Smooth muscle cell (in vitro differentiated cells): ENCODE results near the gene XRCC4. TPM values are rescaled to one million over a fixed set of nuclear protein-coding genes. Genes with fewer than 3 reads are reported as not detected.

Experiments
- DNase-seq: peaks from one replicate; lab custom pipeline; 2025; ENCODE audit not compliant: unreplicated experiment; lab: John Stamatoyannopoulos, UW
- H2AFZ ChIP-seq: fragments of 200-600 bp; sonication (generic); 2 replicates; pipeline ENCODE4 v1.6.0; 2016; ENCODE audit warnings: antibody characterized with exemption, low read depth, mild to moderate bottlenecking
- H3F3A ChIP-seq: fragments of 200-600 bp; sonication (generic); 2 replicates; pipeline ENCODE4 v1.6.0; 2017; ENCODE audit warnings: antibody characterized with exemption, low read depth
- H3K27ac ChIP-seq: fragments of 200-600 bp; sonication (generic); 2 replicates; pipeline ENCODE4 v1.5.1; 2016; ENCODE audit warnings: low read depth, mild to moderate bottlenecking
- H3K27me3 ChIP-seq: fragments of 200-600 bp; sonication (generic); 2 replicates; pipeline ENCODE4 v1.6.1; 2016; ENCODE audit warnings: low read depth, mild to moderate bottlenecking
- H3K36me3 ChIP-seq: fragments of 200-600 bp; sonication (generic); 2 replicates; pipeline ENCODE4 v1.5.1; 2016; ENCODE audit warnings: low read depth
- H3K4me1 ChIP-seq: fragments of 200-600 bp; sonication (generic); 2 replicates; pipeline ENCODE4 v1.5.1; 2016; ENCODE audit warnings: low read depth
- H3K4me2 ChIP-seq: fragments of 200-600 bp; sonication (generic); 2 replicates; pipeline ENCODE4 v1.6.0; 2016; ENCODE audit warnings: mild to moderate bottlenecking
- H3K4me3 ChIP-seq: fragments of 200-600 bp; sonication (generic); 2 replicates; pipeline ENCODE4 v1.5.1; 2016; ENCODE audit warnings: mild to moderate bottlenecking
- H3K79me2 ChIP-seq: fragments of 200-600 bp; sonication (generic); 2 replicates; pipeline ENCODE4 v1.6.0; 2016; ENCODE audit warnings: low read depth, mild to moderate bottlenecking
- H3K9ac ChIP-seq: fragments of 200-600 bp; sonication (generic); 2 replicates; pipeline ENCODE4 v1.6.0; 2016; ENCODE audit warnings: low read depth
- H3K9me3 ChIP-seq: fragments of 200-600 bp; sonication (generic); replicated peaks from 2 replicates; pipeline ENCODE4 v1.5.1; 2016; ENCODE audit warnings: low read depth
- H4K20me1 ChIP-seq: fragments of 200-600 bp; sonication (generic); 2 replicates; pipeline ENCODE4 v1.6.0; 2016; ENCODE audit warnings: low read depth
- WGBS: methylation state at CpG from one replicate; pipeline ENCODE4 v1.1.7; 2016; ENCODE audit warnings: low lambda C conversion rate; 5-methylcytosine and 5-hydroxymethylcytosine counted together
- polyA plus RNA-seq: library from polyadenylated mRNA; unstranded; fragments of >200 nt; fragmentation: Nextera tagmentation; extraction: Ambion mirVana; gene quantifications from 2 replicates; pipeline ENCODE4 v1.2.1, GENCODE V29; 2016
- total RNA-seq: library from RNA; depleted of rRNA; stranded (reverse); fragments of >200 nt; gene quantifications from 2 replicates; pipeline ENCODE4 v1.2.3, GENCODE V29; 2014
- TF ChIP-seq, protein P1 (sequence below): fragments of 200-600 bp; sonication (generic); IDR thresholded peaks from 2 replicates; pipeline ENCODE4 v1.5.1; 2017; ENCODE audit warnings: borderline replicate concordance, mild to moderate bottlenecking, antibody characterized with exemption; ENCODE audit not compliant: insufficient read depth, poor library complexity, severe bottlenecking

Gene XRCC4
- total and polyA plus RNA-seq, 2 experiments from 2014 or later: 98.1 to 110 TPM

DNA sequence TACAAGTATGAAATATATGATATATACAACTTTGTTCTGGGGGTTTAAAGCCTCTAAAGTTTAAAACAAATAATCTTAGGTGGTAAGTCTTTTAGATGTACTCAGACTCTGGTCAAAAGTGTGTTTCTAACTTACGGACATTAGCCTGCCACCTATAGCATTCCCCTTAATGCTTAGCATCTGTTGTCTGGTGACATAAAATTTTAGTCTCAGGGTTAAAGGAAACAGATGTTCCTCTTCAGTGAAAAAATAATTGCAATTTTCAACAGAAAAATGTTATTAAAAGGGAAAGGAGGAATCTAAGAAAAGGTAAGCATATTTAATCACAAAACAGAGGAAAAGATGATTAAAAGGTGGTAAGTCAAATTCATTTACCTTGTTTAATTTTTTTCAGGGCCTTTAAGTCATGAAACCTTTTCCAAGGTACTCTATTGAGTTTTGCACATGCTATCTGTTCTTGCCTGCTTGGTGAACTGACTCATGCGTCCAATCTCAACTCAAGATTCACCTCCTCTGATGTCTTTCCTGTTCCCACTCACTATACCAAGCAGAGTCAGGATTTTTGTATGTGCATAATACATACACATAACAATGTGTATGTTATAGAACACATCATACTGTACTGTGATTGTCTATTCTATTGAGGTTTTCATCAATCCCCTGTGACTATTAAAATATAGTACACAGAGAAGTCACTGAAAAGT, 8.1 kb upstream of the XRCC4 start:
- peak overlapping the region; percentile 43 for H3K27ac ChIP-seq
- no peak overlapping the region for H2AFZ ChIP-seq
- TF ChIP-seq, protein P1, sequence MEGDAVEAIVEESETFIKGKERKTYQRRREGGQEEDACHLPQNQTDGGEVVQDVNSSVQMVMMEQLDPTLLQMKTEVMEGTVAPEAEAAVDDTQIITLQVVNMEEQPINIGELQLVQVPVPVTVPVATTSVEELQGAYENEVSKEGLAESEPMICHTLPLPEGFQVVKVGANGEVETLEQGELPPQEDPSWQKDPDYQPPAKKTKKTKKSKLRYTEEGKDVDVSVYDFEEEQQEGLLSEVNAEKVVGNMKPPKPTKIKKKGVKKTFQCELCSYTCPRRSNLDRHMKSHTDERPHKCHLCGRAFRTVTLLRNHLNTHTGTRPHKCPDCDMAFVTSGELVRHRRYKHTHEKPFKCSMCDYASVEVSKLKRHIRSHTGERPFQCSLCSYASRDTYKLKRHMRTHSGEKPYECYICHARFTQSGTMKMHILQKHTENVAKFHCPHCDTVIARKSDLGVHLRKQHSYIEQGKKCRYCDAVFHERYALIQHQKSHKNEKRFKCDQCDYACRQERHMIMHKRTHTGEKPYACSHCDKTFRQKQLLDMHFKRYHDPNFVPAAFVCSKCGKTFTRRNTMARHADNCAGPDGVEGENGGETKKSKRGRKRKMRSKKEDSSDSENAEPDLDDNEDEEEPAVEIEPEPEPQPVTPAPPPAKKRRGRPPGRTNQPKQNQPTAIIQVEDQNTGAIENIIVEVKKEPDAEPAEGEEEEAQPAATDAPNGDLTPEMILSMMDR: no peak
- no peaks in the 10 kb centered on the region for H3K27me3 ChIP-seq
- H3K9ac ChIP-seq: no peak overlapping the region
- no peaks in the 10 kb centered on the region for H3K36me3 ChIP-seq
- H3K79me2 ChIP-seq: peaks cover 100% of the 10 kb centered on the region
- peaks cover 3% of the 10 kb centered on the region for H3F3A ChIP-seq
- no peaks in the 10 kb centered on the region for H3K9me3 ChIP-seq
- no peak overlapping the region for H3K4me3 ChIP-seq
- DNase-seq: no peak
- H3K4me2 ChIP-seq: peak overlapping the region; percentile 58
- H4K20me1 ChIP-seq: peaks cover 100% of the 10 kb centered on the region
- WGBS: 58% methylated on average over 2 of the region's 2 CpGs
- H3K4me1 ChIP-seq: peaks cover 11% of the 10 kb centered on the region

DNA sequence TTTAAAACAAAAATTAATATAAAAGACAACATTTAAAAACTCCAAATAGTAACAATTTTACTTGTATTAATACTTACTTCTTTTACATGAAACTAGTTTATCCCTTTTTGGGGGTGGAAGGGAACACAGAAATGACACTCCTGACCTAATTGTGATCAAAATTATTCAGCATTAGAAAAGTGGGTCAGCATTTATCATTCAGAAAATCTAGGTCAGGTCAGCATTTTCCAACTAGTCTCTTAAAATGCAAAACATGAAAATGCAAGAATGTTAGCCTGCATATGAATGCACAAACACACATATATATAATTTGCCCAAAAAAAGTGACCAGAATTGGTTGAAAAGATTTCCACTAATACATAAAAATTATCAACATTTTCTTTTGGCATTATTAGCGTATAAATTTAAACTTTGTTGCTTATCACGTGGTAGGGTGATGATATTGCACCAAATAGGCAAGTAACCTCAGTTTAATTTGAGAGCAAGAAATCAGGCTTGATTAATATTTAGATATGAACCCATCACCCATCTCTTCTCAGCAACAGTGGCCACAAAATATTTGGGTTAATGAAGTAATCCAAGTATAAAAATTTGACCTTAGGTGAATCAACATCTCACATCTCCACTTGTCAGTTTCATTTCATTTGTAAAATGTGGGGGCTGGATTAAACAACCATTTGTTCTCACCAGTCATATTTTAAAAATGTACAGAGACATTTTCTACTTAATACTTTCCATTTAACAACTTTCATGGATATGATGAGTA, 5.9 kb upstream of the XRCC4 start:
- H3K4me1 ChIP-seq: peaks cover 24% of the 10 kb centered on the region
- TF ChIP-seq, protein P1: no peak
- no peak overlapping the region for H2AFZ ChIP-seq
- no peaks in the 10 kb centered on the region for H3K27me3 ChIP-seq
- H3K79me2 ChIP-seq: peaks cover 100% of the 10 kb centered on the region
- peak overlapping the region; percentile 6 for H3K27ac ChIP-seq
- H3K9ac ChIP-seq: no peak overlapping the region
- no peaks in the 10 kb centered on the region for H3K36me3 ChIP-seq
- no peaks in the 10 kb centered on the region for H3F3A ChIP-seq
- 83% methylated on average over 2 of the region's 2 CpGs for WGBS
- H3K9me3 ChIP-seq: no peaks in the 10 kb centered on the region
- no peak overlapping the region for H3K4me3 ChIP-seq
- peak overlapping the region; percentile 90 for H3K4me2 ChIP-seq
- peaks cover 86% of the 10 kb centered on the region for H4K20me1 ChIP-seq
- no peak for DNase-seq

DNA sequence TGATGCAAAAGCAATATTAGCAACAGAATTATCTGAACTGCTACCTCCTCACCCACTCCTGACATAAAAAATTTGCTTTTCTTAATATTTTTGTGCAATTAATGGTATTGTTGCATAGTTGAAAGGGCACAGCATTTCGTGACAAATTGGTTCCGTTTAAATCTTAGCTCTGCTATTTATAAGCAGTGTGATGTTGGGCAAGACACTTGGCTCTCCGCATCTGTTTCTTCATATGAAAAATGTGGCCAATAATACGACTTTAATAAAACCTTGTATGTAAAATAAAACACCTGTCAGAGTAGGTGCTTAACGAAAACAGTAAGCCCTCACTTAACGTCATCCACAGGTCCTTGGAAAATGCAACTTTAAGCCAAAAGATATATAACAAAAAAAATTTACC, 4.4 kb upstream of the XRCC4 start:
- no peak for DNase-seq
- TF ChIP-seq, protein P1: no peak
- no peak overlapping the region for H3K9ac ChIP-seq
- peaks cover 17% of the 10 kb centered on the region for H3K4me1 ChIP-seq
- H3K4me2 ChIP-seq: peak overlapping the region; percentile 90
- peaks cover 93% of the 10 kb centered on the region for H3K79me2 ChIP-seq
- H3K27ac ChIP-seq: no peak overlapping the region
- no peak overlapping the region for H3K4me3 ChIP-seq
- H3K27me3 ChIP-seq: no peaks in the 10 kb centered on the region
- H3F3A ChIP-seq: no peaks in the 10 kb centered on the region
- WGBS: 88% methylated on average over 6 of the region's 6 CpGs
- no peak overlapping the region for H2AFZ ChIP-seq
- H3K36me3 ChIP-seq: no peaks in the 10 kb centered on the region
- H4K20me1 ChIP-seq: peaks cover 71% of the 10 kb centered on the region
- H3K9me3 ChIP-seq: no peaks in the 10 kb centered on the region
